Measurements from ENCODE around the gene INTS11.

INTS11 gene

DNA sequence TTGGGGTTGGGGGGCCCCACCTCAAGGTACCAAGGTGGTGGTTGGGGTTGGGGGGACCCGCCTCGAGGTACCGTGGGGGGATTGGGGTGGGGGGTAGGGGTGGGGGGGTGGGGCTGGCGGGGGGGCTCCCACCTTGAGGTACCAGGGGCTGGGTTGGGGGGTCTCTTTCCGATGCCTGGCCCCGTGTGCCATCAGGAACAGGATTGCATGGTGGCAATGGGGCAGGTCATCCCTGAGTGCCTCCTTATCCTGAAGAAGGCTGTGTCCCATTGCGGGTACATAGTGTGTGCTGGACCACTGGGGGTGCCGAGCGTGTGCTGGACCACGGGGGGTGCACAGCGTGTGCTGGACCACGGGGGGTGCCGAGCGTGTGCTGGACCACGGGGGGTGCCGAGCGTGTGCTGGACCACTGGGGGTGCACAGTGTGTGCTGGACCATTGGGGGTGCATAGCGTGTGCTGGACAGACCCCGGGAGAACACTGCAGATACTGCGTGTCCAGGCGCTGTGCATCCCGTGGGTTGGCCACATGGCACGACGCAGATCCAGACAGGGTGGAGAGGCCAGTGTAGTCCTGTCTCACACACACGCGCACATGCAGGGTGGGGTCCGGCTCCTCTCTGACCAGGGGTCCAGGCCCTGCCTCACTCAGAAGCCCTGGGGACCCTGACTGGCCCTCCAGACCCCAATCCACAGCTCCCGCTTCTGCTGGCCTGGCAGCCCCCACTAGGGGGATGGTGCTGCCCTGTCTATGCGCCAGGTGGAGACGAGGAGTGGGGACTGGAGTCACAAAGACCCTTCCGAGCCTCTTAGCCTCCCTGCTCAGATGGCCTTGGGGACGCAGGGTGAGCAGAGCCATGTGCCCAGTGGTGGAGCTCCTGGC lies 40.0 kb downstream of the INTS11 start:
- DNase-seq = no peak

DNA sequence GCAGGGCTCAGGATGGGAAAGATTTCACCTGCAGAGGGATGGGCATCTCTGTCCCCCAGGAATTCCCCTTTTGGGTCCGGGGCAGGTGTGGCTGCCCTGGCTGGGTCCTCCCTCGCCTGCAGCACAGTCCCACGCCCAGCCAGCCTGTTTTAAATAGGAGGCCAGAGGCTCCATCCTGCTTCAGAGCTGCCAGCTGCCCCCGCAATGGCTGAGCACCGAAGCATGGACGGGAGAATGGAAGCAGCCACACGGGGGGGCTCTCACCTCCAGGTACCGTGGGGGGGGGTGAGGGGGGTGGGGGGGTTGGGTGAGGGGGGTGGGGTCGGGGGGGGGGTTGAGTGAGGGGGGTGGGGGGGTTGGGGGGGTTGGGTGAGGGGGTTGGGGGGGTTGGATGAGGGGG lies 40.6 kb downstream of the INTS11 start:
- no peak for DNase-seq

DNA sequence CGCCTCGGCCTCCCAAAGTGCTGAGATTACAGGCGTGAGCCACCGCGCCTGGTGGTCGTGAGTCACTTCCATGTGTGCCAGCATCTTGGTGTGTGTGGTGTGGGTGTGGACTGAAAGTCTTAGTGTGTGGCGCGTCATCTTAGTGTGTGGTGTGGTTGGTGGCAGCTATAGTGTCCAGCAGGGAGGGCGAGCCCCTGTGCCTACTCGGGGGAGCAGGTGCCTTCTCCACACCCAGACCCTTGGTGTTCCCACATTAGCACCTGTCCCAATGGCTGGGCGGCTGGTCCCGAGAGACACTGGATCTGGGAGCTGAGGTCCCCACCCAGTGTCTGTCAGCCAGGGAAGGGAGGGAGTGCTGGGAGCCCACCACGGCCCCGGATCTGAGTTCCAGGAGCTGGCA lies 41.5 kb downstream of the INTS11 start:
- DNase-seq = no peak

DNA sequence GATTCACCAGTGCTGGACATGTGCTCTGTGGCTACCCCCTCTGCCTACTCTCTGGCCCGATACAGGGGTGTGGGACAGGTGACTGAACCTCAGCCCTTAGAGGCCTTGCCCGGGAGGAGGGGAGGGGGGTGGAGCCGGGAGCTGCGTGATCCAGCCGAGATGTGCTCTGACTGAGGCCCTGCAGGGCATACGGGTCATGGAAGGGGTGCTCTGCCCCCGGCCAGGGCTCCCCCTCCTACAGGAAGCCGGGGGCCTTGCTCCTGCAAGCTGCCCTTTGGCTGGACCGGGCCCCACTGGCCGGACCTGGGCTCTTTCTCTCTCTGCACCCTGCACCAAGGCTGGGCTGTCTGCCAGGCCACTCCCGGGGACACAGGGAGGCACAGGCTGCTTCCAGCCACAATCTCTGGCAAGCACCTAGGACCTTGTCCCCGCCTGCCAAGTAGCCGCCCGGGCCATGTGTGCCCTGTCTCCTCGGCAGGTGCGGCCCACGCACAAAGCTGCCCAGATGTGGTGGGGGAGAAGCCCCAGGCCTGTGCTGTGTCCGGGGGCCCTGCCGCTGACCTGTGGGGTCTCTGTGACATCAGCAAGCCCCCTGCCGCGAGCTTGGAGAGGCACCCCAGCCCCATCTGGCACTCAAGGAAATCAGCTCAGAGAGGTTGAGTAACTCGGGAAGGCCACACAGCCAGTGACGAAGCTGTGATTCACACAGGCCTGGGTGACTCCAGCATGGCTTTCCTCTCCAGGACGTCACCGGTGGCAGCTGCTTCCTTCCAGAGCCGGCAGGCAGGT lies 42.7 kb downstream of the INTS11 start:
- no peak for DNase-seq

DNA sequence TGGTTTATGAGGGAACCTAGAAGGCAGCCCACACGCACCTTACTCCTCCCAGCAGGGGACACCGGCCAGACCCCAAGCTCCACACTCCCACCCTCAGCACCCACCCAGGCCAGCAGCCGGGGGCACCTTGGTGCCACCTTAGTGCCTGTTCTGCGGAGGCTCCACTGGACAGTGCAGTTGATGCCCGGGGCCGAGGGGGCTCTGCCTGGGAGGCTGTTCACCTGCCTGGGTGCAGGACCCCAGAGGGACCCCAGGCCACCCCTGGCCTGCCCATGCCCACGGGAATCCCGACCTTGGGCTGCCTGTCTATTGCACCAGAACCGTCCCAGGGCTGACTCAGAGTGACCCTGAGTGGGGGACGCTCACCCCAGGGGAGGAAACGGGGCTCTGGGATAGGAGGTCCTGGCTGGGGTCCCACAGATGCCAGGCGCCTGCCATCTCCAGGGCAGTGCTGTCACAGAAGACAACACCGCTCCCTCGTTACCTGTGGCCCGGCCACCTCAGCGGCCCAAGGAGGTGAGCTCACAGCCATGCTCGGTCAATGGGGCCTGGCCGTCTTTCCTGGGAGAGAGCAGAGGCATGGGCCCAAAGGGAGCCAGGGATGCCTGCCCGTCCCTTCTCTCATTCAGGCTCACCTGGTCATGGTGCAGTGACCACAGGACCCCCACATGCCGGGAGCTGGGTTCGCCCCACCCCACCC lies 43.5 kb downstream of the INTS11 start:
- no peak for DNase-seq

DNA sequence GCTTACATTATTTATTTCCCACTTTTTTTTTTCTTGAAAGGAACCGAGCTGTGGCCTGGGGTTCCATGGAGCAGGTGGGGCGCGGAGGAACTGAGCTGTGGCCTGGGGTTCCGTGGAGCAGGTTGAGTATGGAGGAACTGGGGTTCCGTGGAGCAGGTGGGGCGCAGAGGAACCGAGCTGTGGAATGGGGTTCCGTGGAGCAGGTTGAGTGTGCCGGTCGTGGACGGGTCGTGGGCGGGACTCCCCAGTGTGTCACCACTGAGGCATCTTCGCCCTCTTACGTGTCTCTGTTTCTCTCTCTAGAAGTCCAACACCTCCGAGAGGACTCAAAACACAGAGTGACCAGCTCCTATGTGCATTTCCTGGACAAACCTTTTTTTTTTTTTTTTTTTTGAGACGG lies 45.4 kb downstream of the INTS11 start:
- DNase-seq = no peak

DNA sequence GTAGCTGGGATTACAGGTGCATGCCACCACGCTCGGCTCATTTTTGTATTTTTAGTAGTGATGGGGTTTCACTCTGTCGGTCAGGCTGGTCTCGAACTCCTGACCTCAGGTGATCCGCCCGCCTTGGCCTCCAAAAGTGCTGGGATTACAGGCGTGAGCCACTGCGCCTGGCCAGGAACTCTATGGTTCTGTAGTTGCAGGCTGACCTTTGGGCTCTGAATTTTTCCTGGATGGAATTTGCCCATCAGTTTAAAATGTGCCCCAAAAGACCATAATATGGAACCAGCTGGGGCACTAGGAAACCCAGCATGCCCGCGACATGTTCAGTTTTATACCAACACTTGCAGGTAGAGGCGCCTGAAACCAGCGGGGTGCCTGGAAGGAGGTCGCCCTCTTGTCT lies 45.8 kb downstream of the INTS11 start:
- DNase-seq = no peak

DNA sequence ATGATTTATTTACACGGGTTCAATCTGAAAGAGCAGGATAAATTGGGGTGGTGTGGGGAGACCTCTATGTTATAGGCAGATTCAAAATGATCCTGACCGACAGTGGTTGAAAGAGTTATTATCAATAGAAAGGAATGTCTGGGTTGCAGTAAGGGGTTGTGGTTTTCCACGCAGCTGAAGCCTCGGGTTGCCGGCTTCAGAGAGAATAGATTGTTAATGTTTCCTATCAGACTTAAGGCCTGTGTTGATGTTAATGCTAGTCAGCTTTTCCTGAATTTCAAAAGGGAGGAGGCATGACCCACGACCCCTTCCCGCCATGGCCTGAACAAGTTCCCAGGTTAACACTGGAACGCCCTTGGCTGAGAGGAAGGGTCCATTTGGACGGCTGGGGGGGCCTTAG lies 48.6 kb downstream of the INTS11 start:
- no peak for DNase-seq

DNA sequence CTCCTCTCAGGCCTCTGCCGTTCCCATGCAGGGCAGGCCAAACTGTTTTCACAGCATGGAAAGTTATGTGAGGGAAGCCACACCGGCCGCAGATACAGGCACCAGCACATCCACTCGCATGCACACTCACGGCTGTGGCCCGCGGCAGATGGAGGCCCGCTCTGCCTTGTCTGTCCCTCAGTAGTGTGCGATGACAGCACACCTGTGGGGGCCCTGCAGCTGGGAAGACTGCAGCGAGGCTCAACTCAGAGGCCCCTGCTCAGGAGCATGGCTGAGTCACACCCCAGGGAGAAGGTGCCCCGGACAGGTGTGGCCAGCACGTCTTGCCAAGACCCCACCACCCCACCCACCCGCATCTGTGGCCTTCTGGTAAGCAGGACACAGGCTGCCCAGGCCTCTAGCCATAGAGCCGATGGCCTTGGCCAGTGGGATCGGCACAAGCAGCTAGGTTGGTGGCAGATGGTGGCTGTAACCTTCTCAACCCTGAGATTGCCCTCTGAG lies 49.5 kb downstream of the INTS11 start:
- no peak for DNase-seq

DNA sequence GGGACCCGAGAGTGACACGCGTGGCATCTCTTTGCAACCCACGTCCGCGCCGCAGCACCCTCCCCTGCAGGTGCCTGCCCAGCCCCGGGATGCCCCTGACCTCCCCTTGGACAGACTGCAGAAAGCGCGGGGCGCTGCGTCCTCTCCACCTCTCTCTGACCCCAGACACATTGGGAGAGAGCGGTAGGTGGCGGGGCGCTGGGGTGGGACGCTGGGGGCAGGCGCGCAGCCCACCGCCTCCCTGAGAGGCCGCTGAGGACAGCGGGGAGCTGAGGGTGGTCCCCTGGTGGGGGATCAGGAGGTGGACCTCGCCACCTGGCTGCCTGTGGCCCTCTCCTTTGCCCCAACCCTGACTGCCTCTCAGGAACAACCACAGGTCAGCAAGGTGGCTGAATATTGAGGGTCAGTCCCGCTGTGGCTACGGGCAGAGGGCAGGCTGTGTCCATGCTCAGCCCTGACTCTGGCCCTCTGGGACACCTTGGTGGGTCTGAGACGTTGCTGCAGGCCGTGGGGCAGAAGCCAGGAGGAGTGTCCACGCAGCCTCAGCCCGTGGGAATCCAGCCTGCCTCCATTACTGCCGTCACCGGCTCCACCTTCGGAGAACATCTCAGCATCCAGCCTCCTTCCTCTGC lies 50.0 kb downstream of the INTS11 start:
- DNase-seq = no peak

DNA sequence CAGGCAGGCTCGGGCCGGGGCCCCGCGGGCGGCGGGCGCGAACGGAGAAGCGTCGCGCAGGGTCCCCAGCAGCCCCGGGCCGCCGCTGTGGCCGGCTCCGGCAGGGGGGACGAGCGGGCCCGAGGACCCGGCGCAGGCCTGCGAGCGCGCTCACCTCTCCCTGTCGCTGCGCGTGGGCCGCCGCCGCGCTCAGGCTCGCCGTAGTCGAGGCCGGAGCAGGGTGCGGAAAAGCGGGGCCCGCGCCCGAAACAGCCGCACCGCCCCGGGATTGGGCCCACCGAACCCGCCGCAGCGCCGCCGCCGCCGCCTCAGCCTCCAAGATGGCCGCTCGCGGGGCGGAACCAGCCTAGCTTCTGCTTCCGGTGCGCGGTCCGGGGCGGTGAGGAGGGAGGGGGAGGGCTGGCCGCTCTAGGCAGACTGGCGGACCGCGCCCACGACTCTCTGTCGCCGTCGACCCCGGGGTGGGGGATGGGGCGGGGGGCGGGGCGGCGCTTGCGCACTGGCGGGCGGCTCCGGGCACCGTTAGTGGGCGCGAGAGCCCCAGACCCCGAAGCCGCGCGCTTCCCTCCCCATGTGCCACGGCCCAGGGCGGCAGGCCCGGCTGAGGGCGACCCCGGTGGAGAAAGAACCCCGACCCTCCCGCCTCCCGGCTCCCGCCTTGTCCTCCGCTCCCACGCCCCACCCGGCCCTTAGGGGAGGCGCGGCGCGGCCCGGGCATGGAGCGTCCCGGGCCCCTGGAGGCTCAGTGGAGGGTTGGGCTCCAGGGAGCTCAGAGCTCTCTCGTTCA lies 50.8 kb downstream of the INTS11 start, which contains the start of gene UBE2J2:
UBE2J2 (minus strand) TSS at position 343 of the 787 bp plus-strand sequence. CDS start 5,862 bp downstream, outside the sequence.
- DNase-seq = peak; percentile 92 to 94

DNA sequence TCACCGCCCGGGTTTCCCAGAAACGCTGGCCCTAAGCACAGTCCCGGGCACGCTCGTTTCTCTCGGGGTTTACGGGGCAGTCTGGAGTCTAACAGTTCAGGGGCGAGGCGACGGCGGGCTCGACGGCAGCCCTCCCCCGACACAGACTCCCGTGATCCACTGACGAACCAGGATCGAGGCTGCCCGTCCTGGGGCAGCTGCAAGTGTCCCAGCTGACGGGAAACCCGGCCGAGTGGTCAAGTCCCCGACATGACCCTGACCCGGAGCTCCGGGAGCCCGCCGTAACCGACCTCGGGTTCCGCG lies 51.3 kb downstream of the INTS11 start:
- no peak for DNase-seq

DNA sequence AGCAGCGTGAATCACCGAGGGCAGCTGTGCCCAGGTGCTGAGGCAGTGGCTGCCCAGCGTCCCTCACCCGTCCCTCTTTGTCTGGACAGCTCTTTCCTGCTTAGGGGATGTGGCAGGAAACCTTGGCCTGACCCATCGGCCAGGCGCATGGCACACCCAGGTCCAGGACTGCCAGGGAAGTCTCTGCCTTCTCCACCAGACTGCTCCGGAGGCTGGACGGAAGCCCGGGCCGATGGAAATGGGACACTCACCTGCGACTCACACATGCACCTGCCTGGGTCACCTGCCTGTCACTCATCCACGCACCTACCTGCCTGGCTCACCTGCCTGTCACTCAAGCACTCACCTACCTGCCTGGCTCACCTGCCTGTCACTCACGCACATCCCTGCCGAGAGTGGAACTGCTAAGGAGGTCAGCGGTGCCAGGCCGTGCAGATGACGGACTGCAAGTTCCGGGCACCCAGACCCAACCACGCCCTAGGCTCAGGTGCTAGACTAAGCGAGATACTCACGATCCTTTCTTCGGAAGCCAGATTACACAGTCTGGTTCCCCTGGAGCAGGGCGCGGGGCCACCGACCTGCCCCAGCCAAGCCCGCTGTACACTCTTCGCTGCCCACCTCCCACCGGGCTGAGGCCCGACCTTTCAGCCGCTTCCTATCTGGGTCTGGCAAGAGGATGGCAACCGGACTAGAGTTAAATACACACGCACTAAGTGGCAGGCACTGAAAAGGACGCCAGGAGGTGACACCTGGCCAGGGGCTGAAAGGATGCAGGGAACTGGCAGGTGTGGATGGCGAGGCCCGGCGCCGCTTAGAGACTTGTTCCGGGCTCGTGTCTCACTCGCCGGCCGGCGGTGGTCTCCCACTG lies 51.9 kb downstream of the INTS11 start:
- DNase-seq = no peak

DNA sequence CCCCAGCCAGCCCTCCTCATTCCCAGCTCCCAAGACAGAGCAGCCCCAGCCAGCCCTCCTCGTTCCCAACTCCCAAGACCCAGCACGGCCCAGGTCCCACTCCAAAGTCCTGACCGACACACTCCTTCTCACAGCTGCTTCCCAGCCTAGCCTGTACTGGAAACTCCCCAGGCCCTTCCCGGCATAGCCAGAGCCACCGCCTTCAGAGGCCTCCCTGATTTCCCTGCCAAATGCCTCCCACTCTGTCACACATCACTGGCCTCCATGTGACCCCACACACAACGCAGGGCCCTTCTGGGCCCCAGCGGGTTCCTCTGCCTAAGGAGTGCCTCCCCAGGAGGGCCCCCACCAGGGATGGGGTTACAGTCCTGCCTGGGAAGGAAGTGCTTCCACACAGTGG lies 53.6 kb downstream of the INTS11 start:
- no peak for DNase-seq

DNA sequence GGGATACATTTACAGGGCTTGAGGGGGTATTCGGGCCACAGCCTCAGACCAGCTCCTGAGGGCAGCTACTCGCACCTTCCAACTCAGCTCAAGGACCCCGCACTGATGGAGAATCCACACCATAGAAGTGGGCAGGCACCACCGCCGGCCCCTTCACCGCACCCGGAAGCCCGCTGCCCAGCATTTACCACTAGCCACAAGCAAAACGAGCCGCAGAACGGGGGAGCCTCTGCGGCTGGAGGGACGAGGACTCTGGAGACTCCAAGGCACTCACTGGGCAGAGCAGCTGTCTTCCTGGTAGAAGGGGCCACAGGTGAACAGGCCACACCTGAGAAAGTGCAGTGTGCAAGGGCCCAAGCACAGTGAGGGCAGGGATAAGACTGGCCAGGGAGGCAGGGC lies 56.2 kb downstream of the INTS11 start:
- no peak for DNase-seq

DNA sequence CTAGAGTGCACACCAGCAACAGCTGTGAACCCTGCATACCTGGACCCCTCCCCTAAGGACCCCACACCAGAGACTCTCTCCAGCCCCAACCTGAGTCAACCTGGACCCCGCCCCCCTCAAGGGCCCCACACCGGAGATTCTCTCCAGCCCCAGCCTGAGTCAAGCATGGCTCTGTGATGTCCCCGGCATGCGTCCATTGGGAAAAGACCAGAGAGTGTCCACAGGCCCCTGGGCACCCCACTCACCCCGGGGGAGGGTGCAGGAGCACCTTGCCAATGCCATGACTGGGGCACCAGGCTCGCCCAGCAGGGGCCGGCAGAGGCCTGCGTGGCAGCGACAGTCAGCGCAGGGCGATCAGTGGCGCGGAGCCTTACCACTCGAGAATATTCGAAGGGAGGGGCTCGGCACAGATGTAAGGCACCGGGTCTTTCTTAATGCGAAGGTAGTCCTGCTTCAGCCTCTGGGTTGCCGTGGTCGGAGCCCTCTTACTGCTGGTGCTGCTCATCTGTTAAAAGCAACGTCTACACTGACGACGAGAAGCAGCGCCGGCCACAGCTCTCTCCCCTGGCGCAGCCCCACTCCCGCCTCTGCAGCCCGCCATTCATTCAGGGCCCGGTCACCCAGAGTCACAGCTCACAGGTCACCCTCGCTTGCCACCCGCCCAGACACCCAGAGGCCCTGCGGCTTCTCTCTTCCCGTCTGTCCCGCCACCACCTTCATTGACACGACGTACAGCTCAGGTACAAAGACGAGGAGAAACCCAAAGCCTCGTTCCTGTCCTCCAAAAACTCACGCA lies 56.8 kb downstream of the INTS11 start:
- no peak for DNase-seq

DNA sequence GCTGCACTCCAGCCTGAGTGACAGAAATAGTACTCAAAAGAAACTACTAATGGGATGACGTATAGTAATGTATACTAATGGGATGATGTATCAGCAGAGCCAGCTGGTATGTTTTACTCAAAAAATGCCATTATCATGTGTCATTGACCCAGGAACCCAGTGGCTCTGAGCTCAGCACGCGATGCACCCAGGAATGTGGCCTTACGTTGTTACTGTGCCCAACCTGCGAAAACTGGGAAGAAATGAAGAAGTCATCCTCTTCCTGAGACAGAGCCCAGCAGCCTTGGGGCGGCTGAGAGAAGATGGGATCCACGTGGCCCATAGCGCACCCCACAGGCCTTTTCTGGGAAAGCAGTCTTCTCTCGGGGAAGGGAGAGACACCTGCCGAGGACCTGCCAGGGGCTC lies 59.6 kb downstream of the INTS11 start:
- DNase-seq = peak in 1 of 2 donors; percentile 14

DNA sequence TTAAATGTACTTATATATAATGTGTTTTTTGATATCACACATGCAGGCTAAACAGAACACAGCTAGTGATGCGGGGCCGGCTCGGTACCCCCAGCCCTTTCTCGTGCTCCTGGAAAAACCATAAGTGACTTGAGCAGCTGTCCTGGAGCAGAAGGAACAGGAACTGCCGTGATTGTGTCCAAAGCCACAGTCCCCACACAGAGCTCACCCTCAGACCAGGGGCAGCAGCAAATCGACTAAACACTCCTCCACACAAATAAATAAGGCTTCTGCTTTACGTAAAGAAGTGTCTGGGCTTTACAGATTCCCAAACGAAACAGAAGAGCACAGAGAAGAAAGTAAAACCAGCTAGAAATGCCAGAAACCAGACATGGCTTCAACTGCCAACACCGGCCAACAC lies 60.4 kb downstream of the INTS11 start:
- DNase-seq = no peak

DNA sequence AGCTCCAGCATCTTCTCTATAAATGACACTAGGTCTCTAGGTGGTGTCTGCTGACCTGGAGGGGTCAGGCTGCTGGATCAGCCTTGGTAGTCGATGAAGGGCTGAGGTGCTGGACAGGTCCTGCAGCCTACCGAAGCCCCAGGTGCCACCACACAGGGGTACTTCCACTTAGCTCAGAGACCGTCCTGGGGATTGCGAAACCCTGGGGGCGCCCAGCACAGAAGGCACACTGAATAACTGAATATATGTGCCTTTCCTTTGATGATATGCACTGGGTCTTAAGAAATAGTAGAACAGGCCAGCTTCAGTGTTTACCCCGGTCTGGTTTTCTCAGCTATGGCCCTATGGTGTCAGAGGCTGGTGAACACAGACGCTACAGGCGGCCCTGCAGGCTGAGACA lies 61.7 kb downstream of the INTS11 start:
- DNase-seq = no peak

DNA sequence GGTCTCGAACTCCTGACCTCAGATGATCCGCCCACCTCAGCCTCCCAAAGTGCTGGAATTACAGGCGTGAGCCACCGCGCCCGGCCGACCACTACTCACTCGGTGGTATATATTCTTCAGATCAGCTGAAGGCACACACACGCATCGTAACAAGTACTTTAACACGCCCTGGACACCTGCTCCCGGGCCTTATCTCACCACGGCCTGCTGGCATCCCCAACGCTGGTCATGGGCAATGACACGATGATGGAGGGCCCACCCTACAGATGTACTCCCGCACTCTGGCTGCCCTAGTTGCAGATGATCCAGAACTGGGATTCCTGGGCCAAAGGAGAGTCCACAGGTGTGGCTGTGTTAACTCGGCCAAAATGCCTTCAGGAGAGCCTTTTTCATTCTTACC lies 62.4 kb downstream of the INTS11 start:
- DNase-seq = no peak

All from CD4-positive, alpha-beta T cell treated with Interleukin-1 beta for 1 hour (primary cell).